Glutamatergic neuron (in vitro differentiated cells): ENCODE measurements around the gene MAP7D1. TPM values are rescaled to one million over a fixed set of nuclear protein-coding genes. Genes with fewer than 3 reads are reported as not detected.
A peak's percentile ranks its signal among the peaks of the same experiment; 100 is the strongest.

Experiments
- DNase-seq: peaks from one replicate; pipeline ENCODE4 v3.0.0; 2022
- H3K27ac Mint-ChIP-seq: one replicate; pipeline ENCODE4 v1.8.0; 2020; ENCODE audit warnings: mild to moderate bottlenecking, mixed read lengths, inconsistent platforms; ENCODE audit not compliant: unreplicated experiment
- H3K27me3 Mint-ChIP-seq: one replicate; pipeline ENCODE4 v1.8.0; 2020; ENCODE audit warnings: mild to moderate bottlenecking, moderate library complexity, mixed read lengths, inconsistent platforms; ENCODE audit not compliant: unreplicated experiment
- H3K36me3 Mint-ChIP-seq: one replicate; pipeline ENCODE4 v1.8.0; 2020; ENCODE audit warnings: mild to moderate bottlenecking, mixed read lengths, inconsistent platforms; ENCODE audit not compliant: unreplicated experiment
- H3K4me1 Mint-ChIP-seq: one replicate; pipeline ENCODE4 v1.8.0; 2020; ENCODE audit warnings: mild to moderate bottlenecking, low read depth, mixed read lengths, inconsistent platforms; ENCODE audit not compliant: unreplicated experiment
- H3K4me3 Mint-ChIP-seq: one replicate; pipeline ENCODE4 v1.8.0; 2020; ENCODE audit warnings: mild to moderate bottlenecking, mixed read lengths, inconsistent platforms; ENCODE audit not compliant: unreplicated experiment
- H3K9me3 Mint-ChIP-seq: one replicate; pipeline ENCODE4 v1.8.0; 2020; ENCODE audit warnings: mild to moderate bottlenecking, moderate library complexity, mixed read lengths, inconsistent platforms; ENCODE audit not compliant: unreplicated experiment
- total RNA-seq: library from RNA; stranded (reverse); fragmentation: NEBNext Ultra II Directional; extraction: Animal tissue kit (Norgen Biotek cat#: 25700); gene quantifications from one replicate; pipeline ENCODE4 v1.2.1, GENCODE V29; 2021; ENCODE audit not compliant: unreplicated experiment
- TF ChIP-seq, protein P1 (sequence below): fragments of 200-600 bp; sonication (generic); IDR thresholded peaks from one replicate; pipeline ENCODE4 v1.5.0; 2021; ENCODE audit not compliant: partially characterized antibody, unreplicated experiment

Gene MAP7D1
- total RNA-seq, 1 donor from 2014 or later = 152 TPM

DNA sequence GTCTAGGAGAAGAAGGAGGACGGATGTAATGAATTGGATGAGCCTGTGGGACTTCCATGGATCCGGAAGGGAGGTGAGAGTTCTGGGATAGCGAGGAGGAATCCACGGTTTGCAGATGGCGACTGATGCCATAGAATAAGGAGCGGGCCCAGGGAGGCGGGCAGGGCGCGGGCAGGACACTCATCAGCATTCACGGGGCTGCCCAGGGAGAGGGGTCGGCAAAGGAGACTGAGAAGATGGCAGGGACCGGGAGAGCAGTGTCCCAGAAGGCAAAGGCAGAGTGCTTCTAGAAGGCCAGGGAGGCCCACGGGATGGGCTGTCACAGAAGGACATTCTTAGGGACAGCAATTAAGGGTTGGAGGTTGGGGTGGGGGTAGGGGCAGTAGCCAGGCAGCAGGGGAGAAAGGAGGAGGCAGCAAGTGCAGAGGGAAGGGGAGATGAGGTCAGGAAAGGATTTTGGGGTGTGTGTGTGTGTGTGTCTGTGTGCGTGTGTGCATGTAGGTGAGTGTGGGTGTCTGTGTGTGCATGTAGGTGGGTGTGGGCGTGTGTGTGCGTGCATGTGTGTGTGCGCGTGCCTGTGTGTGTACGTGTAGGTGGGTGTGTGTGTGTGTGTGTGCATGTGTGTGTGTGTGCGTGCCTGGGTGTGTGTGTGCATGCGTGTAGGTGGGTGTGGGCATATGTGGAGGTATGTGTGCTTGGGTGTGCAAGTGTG lies 29.8 kb upstream of the MAP7D1 start:
- H3K9me3 Mint-ChIP-seq = no peaks in the 10 kb centered on the region
- TF ChIP-seq, protein P1, sequence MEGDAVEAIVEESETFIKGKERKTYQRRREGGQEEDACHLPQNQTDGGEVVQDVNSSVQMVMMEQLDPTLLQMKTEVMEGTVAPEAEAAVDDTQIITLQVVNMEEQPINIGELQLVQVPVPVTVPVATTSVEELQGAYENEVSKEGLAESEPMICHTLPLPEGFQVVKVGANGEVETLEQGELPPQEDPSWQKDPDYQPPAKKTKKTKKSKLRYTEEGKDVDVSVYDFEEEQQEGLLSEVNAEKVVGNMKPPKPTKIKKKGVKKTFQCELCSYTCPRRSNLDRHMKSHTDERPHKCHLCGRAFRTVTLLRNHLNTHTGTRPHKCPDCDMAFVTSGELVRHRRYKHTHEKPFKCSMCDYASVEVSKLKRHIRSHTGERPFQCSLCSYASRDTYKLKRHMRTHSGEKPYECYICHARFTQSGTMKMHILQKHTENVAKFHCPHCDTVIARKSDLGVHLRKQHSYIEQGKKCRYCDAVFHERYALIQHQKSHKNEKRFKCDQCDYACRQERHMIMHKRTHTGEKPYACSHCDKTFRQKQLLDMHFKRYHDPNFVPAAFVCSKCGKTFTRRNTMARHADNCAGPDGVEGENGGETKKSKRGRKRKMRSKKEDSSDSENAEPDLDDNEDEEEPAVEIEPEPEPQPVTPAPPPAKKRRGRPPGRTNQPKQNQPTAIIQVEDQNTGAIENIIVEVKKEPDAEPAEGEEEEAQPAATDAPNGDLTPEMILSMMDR = no peak
- no peaks in the 10 kb centered on the region for H3K36me3 Mint-ChIP-seq
- H3K4me3 Mint-ChIP-seq = no peak overlapping the region
- H3K27me3 Mint-ChIP-seq = peaks cover 26% of the 10 kb centered on the region
- H3K27ac Mint-ChIP-seq = peak overlapping the region; percentile 44
- DNase-seq = no peak
- H3K4me1 Mint-ChIP-seq = peaks cover 13% of the 10 kb centered on the region

DNA sequence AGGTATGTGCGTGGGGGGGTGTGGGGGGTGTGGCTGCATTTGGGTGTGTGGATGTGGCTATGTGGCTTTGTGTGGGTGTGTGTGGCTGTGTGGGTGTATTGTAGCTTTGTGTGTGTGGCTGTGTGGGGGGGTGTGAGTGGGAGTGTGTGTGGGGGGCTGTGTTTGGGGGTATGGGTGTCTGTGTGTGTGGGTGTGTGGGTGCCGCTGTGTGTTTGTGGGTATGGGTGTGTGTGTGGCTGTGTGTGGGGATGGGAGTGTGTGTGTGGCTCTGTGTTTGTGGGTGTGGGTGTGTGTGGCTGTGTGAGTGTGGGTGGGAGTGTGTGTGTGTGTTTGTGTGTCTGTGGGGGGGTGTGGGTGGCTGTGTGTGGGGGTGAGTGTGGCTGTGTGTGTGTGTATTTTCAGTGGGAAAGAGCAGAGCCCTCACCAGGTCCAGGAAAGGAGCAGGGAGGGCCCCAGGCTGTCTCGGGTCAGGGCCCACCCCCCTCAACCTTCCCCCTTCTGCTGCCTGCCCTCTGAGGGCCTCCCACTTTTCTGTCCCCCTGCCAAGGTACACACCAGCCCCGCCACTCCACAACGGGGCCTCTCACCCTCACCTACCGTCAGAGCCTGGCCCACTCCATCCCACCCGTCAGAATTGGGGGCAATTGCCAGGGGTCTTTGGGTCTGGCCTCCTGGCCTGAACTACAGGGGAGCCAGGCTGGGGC lies 29.0 kb upstream of the MAP7D1 start:
- no peak for DNase-seq
- H3K4me3 Mint-ChIP-seq = no peak overlapping the region
- H3K36me3 Mint-ChIP-seq = no peaks in the 10 kb centered on the region
- TF ChIP-seq, protein P1 = no peak
- H3K9me3 Mint-ChIP-seq = no peaks in the 10 kb centered on the region
- H3K4me1 Mint-ChIP-seq = peaks cover 13% of the 10 kb centered on the region
- H3K27ac Mint-ChIP-seq = no peak overlapping the region
- H3K27me3 Mint-ChIP-seq = peaks cover 26% of the 10 kb centered on the region

DNA sequence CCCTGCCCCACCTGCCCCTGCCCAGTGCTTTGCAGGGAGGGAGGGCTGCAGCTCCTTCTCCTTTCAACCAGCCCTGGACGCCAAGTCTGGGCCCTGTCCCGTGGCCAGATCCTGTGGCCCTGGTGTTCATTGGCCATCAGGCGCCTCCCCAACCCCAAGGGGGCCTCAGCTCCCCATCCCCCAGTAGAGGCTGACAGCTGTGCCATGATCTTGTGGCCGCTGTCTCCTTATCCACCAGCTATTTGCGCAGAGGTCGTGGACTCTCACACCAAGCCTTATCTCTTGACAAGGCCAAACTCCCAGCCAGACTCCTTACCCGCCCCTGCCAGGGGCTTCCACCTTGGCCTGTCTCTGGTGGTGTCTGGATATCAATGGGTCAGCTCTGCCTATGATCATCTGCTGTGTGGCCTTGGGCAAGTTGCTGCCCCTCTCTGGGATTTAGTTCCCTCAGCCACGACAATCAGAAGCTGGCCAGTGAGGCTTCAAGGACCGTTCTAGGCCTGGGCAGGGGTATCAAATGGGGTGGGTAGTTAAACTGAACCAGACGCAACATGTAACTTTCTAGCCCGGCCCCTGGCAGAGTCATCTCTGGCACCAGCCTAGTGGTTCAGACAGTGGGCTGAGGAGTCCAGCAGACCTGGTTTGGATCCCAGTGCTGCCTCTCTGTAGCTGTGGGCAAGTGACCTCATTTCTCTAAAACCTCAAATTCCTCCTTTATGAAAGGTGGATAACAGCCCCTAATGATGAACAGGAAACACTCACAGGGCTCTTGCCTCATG lies 27.6 kb upstream of the MAP7D1 start:
- no peak for DNase-seq
- Mint-ChIP-seq H3K4me1 (peaks cover 12% of the 10 kb centered on the region), H3K36me3 (no peaks in the 10 kb centered on the region), H3K9me3 (no peaks in the 10 kb centered on the region), H3K27me3 (peaks cover 20% of the 10 kb centered on the region), H3K27ac (no peak overlapping the region), H3K4me3 (no peak overlapping the region)
- TF ChIP-seq, protein P1 = no peak

DNA sequence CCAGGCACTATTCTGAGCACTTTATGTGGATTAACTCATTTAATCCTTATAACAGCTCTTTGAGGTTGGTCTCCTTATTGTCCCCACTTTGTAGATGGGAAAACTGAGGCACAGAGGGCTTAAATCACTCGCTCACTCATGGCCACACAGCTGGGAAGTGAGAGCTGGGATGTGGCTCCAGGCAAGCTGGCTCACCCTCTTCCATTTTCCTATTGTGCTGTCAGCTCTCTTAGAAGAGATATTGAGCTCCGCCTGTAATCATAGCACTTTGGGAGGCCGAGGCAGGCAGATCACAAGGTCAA lies 27.1 kb upstream of the MAP7D1 start:
- H3K4me3 Mint-ChIP-seq = no peak overlapping the region
- no peak overlapping the region for H3K27ac Mint-ChIP-seq
- TF ChIP-seq, protein P1 = no peak
- no peaks in the 10 kb centered on the region for H3K9me3 Mint-ChIP-seq
- H3K36me3 Mint-ChIP-seq = no peaks in the 10 kb centered on the region
- peaks cover 10% of the 10 kb centered on the region for H3K4me1 Mint-ChIP-seq
- DNase-seq = no peak
- peaks cover 17% of the 10 kb centered on the region for H3K27me3 Mint-ChIP-seq
